Stimulated activated naive CD8-positive, alpha-beta T cell treated with anti-CD3 and anti-CD28 coated beads, Interleukin-15, Interleukin-2, amounts not matched to agents 100 U/mL and 50 U/mL, for 24 hours (primary cell): ENCODE measurements around the gene TH.

ENCODE experiments used
- ATAC-seq: fragments of 150-1000 bp; cut with Tn5 transposase; one replicate; pipeline ENCODE4 v1.10.0; 2021
- DNase-seq: peaks from one replicate; pipeline ENCODE4 v3.0.0; 2021

TH gene

DNA sequence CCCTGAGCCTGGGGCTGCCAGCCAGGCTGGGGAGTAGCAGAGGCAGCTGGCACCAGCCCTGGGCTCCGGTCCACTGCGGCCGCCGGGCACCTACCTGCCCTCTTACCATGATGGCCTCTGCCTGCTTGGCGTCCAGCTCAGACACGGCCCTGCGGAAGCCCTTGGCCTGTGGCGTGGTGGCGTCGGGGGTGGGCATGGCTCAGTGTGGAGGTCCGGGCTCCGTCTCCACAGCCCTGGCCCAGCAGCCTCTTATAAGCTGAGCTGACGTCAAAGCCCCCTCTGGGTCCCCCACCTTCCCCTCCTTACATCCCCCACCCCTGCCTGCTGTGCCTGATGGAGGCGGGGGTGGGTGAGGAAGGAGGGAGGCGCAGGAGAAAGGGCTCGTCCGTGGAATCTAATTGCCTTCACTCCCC lies at the start of gene TH:
TSS of gene TH (minus strand) at position 225 of the 413 bp plus-strand sequence. CDS start at position 196, 29 bp downstream.
- ATAC-seq: no peak
- no peak for DNase-seq

- no peak for DNase-seq
- no peak for ATAC-seq
These were observed 49.4 kb upstream of the TH start for GRCh38 chr11:2221024-2221423.

- DNase-seq: no peak
- ATAC-seq: no peak
These were observed 48.7 kb upstream of the TH start for GRCh38 chr11:2220173-2220771.

- no peak for ATAC-seq
- DNase-seq: no peak
These were observed 47.9 kb upstream of the TH start for GRCh38 chr11:2219318-2220017.

DNA sequence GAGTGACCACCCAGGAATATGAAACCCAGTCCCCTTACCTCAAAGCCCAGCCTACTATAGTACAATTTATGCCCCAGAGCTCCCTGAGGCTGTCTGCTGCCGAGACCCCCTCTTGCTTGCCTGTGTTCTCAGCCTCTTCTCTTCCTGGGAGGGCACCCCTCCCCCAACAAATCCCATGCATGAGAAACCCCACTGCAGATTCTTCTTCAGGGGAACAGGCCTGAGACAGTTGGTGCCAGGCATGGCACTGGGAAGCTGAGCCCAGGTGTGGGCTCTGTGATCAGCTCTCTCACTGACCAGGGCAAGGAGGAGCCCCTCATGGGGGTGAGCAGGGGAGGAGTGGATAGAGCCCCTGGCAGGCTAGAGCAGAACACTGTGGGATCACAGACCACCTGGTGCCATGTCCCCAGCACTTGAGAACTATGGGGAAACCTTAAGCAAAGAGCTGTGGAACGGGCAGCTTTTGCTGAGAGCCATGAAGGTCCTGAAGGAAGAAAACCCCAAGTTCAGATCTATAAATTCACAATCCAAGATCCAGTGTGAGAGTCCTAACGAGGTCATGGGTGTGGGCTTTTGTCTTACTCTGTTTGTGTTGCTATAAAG lies 46.5 kb upstream of the TH start:
- DNase-seq (no peak), ATAC-seq (no peak)

DNA sequence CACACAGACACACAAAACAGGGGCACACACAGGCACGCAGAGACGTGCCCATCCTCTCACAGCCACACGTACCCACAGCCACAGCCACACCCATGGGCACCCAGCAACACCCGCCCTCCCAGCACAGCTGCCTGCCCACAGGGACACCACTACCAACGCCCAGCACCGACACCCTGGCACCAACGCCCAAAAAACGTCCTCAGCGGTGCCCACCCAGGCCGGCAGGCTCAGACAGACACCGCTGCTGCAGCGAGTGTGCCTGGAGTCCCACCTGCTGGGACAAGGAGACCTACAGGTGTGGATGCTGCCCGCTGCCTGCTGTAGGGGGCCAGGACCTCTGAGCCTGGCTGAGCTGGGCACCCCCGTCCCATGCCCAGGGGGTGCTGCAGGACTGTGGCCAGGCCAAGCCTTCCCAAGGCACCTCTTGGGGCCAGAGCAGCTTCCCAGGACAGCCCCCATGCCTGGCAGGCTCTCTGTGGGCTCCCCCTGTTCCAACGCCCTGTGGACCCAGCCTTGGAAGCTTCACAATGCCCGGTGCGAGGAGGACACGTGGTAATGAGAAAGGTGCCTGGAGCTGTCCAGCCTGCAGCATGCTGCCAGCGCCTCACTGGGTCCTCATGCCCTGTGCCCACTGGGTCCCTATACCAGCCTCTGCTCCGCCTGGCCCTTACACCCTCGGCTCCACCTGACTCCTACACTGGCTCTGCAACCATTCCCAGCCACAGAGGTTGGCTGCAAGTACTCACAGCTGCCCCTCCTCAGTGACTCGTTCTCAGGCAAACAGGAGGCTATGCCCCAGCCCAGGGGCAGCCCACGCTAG lies 45.8 kb upstream of the TH start:
- DNase-seq: no peak

DNA sequence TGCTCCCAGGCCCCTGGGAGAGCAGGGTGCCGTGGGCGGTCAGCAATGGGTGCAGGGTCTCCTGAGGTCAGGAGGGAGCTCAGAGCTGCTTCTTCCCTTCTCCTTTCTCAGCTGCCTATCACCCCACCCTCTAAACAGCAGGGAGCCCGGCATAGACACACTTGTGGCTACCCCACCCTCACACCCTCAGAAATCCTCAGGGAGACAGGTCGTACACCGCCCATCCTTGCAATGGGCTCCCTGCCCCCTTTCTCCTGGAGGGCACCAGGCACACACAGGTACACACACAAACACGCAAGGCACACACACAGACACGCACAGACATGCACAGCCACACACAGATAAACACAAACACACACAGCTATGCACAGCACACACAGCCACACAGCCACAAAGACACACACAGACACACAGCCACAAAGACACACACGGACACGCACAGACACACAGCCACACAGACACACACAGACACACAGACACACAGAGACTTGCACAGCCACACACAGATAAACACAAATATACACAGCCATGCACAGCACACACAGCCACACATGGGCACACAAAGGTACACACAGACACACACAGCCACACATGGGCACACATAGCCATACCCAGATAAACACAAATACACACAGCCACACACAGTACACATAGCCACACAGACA lies 44.9 kb upstream of the TH start:
- DNase-seq (no peak), ATAC-seq (no peak)

More for the DNA sequence above, 45.8 kb upstream of the TH start:
- no peak for ATAC-seq

DNA sequence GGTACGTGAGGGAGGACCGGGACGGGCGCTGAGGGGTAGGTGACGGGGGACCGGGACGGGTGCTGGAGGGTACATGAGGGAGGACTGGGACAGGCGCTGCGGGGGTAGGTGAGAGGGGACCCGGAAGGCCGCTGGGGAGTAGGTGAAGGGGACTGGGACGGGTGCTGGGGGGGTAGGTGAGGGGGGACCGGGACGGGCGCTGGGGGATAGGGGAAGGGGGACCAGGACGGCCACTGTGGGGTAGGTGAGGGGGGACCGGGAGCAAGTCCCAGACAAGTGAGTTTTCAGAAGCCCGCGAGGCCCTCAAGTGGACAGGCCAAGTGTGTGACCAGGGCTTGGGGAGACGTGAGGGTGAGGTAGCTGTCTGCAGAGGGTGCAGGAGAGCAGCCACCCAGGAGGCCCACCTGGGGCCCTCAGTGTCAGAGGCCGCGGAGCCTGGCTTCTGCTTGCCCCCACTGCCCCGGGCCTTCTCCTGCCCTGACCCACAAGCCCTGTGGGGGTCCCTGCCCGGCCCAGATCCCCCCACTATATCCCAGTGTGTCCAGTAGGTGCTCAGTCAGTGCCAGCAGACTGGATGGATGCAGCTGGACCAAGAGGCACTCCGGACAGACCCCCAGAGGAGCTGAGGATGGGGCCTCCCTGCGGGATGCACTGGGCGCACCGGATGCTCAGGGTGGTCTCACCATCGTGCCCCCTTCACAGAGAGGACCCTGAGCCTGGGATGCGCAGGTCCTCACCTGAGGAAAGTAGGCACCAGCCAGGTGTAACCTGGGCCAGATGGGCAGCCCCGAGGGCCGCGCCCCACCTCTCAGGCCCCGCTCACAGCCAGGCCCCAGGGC lies 44.2 kb upstream of the TH start:
- DNase-seq (no peak), ATAC-seq (no peak)

DNA sequence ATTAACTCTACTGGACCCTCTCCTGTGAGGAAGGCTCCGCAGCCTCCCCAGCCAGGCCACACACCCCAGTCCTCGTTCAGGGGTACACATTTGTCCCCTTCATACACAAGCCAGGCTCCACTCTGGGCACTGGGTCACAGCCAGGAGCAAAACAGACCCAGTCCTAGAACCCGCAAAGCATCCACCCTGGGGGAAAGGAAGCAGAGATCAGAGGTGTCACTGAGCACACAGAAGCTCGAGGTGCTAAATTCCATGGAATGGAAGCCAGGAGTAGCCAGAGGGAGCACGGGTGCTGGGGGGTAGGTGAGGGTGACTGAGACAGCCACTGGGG lies 43.6 kb upstream of the TH start:
- ATAC-seq (no peak), DNase-seq (no peak)

GRCh38 chr11:2214527-2215229 lies 43.1 kb upstream of the TH start:
- ATAC-seq (no peak), DNase-seq (no peak)

DNA sequence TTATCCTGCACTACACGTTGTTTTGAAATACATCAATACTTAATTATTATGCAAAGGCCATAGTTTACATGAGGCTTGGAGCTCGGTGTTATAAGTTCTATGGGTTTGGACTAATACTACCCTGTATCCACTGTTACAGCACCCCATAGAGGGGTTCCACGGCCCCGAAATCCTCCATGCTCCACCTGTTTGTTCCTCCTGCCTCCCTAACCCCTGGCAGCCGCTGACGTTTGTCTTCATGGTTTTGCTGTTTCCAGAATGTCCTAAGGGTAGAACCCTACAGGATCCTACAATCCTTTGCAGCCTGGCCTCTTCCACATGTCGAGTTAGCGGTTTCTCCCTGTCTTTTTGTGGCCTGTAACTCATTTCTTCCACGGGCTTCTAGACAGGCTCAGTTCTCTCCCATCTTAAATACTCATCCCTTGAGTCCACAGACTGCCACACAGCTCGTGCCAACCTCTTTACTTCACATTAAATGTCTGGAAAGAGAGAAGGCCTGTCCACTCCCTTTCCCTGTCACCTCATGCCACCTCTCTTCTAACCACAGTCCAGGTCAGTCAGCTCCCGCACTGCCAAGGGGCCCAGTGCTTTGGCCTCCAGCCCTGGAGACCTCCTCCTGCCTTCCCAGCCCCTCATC lies 42.4 kb upstream of the TH start:
- DNase-seq: no peak
- ATAC-seq: no peak

DNA sequence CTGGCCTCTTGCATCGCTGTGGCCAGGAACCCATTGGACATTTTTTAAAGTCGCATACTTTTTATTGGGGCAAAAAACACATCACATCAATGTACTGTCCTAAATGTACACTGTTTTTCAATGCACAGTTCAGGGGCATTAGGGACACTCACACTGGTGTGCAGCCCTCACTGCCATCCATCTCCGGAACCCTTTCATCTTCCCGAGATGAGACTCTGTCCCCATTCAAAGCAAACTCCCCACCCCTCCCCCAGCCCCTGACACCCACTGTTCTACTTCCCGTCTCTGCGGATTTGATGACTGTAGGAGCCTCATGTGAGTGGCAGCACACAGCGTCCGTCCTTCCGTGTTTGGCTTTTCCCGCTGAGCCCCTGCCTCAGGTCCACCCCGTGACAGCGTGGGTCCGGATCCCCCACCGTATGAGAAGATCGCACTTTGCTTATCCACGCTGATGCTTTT lies 41.8 kb upstream of the TH start:
- peak; percentile 50 for DNase-seq
- ATAC-seq: peak; percentile 55

DNA sequence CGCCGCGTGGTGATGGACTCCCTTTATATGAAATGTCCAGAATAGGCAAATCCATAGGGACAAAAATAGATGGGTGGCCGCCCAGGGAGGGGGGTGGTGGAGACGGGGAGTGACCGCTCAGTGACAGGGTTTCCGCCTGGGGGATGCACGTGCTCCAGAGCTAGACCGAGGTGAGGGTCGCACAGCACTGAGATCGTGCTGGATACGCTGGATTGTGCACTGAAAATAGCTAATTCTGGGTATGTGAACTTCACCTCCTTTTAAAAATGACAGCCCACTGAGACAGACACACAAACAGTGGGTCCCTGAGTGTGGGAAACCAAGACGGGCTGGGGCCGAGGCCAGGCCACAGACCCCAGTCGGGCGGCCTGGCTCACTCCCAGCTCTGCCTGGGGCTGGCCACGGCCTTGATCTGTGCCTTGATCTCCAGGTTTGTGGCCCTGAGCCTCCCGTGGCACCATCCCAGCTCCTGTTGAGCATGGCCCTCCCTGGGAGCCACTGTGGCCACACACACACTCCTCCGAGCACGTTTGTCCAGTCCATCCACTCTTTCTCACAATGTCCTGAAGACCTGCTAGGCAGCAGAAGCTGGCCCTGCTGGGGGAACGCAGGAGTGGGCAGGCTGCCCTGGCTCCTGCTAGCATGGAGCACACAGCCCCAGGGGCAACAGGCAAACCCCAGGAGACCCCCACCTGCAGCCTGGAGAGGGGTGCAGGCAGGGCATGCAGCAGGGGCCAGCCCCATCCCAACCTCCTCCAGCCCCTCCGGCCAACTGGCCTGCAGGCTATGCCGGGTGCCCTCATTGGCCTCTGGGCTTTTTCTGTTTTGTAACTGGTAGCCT lies 41.0 kb upstream of the TH start:
- DNase-seq (no peak), ATAC-seq (no peak)

DNA sequence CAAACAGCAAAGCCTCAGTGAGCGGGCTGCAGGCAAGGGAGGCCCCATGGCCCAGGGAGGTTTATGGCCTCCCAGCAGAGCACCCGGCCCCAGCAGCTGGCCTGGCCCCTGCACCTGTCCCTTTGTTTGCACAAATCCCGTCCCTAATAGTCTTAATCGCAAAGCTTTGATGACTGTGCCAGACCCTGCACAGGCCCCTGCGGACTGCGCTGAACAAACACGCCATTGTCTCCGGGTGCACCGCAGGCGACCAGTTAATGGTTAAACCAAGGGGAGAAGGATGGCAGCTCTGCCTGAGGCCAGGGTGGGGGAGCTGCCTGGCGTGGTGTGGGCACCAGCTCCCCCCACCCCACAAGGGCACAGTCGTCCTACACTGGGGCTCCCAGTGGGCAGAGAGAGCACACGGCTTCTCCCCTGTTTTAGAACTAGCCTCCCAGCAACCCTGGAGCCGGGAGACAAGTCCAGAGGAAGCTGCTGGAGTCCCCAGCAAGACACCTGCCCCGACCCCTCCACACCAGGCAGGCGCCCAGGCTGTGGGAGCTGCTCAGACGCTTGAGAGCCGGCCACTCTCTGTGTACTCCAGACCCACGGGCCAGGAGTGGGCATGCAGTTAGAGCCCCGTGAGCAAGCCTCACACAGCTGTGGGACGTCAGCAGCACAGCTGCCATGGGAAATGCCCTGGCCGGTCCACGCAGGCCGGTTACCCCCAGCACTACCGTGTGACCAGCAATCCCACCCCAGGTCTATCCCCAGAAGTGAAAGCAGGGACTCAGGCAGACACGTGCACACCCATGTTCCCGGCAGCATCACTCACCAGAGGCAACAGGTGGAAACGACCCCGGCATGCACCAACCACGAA lies 39.7 kb upstream of the TH start:
- DNase-seq (peak; percentile 0), ATAC-seq (no peak)

DNA sequence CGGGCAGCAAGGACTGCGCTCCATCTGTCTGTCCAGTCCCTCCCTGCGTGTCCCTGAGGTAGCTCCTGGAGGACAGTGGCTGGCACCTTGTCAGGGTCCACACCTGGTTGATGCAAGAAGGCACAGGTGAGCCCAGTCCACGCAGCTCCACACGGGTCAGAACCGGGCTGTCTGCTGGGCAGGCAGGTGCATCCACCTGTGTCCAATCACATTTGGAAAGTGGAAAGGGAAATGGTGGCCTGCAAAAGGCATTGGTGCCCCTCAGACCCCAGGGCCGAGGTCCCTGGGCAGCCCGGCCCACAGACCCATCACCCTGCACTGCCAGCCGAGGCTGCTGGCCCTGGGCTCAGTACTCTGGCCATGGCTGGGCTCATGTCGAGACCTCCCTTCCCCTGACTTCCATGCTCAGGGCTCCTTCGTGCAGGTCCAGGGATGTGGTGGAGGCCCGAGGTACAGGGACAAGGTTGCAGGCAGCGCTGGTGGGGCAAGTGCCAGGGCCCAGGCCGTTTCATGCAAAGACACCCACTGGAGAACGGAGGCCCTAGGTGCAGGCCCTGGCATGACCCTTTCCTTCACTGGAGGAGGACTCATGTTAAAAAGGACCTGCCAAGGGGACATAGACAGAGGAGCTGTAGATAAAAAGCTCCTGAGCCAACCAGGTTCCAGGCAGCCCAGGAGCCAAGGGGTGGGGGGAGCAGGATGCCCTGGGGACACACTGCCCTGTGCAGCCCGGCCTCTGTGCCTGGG lies 38.9 kb upstream of the TH start:
- peak; percentile 1 for DNase-seq
- ATAC-seq: no peak

GRCh38 chr11:2209900-2210321 lies 38.3 kb upstream of the TH start:
- ATAC-seq (no peak), DNase-seq (peak; percentile 2)

DNA sequence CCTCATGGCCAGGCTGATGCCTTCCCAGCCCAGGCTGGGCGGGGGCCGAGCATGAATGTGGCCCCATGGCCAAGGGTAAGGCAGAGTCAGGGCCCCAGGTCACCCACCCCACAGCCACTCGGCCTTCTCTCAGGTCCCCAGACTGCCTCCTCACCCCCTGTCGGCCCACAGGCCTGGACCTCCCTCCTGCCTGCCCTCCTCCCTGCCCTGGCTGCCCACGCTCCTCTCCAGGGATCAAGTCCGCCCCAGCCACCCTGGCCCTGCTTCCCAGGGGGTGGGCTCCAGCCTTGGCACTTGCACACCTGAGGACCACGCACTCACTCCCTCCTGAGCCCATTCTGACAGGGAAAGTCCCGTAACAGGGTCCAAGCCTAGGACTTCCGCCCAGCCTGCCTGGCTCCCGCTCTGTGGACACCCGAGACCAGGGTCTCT lies 37.8 kb upstream of the TH start:
- ATAC-seq: no peak
- peak; percentile 0 for DNase-seq
